ENCODE results near the gene DPP4. TPM values are rescaled to one million over a fixed set of nuclear protein-coding genes. Genes with fewer than 3 reads are reported as not detected.

Gene DPP4
- polyA plus RNA-seq, 2 donors, result 0.08 to 0.18 TPM

DNA sequence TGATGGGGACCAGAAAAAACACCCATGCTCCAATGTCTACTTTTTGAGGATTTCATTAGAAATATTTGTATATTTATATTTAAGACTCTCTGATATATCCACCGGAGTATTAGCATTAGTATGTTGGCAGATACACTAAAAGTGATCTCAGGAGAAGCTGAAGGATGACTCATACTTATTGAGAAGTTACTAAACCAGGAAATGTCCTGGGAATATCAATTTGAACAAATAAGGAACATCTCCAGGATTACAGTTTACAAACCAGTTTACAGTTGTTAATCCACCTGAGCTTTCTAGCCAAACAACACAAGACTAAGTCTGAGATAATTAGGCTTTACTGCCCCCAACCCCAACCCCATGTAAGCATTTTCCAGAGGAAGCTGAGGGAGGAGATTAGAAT is 16.1 kb upstream of the DPP4 start:
- 21 to 40% methylated on average over 1 of the region's 1 CpG for WGBS, 2 donors
- H3K36me3 ChIP-seq (ENCODE audit: control insufficient read depth in 2 of 2, insufficient read depth in 2 of 2, low read length in 1 of 2), result no peaks in the 10 kb centered on the region
- H3K9me3 ChIP-seq (ENCODE audit: control insufficient read depth in 2 of 2, insufficient read depth in 1 of 2, low read depth in 1 of 2, low read length in 1 of 2), result no peaks in the 10 kb centered on the region
- H3K4me1 ChIP-seq (ENCODE audit: control insufficient read depth in 2 of 2, insufficient read depth in 2 of 2, low read length in 1 of 2), result peaks cover 0 to 8% of the 10 kb centered on the region in 2 donors
- no peak overlapping the region for H3K4me3 ChIP-seq (ENCODE audit: low read depth in 1 of 2, low read length in 2 of 2)
- H3K27ac ChIP-seq (ENCODE audit: low read depth in 2 of 2, low read length in 1 of 2), result no peak overlapping the region
- H3K27me3 ChIP-seq (ENCODE audit: control insufficient read depth in 1 of 2, insufficient read depth in 2 of 2, low read length in 2 of 2), result no peaks in the 10 kb centered on the region

GRCh38 chr2:162086904-162087303 is 12.9 kb upstream of the DPP4 start:
- Histone ChIP-seq H3K36me3 (ENCODE audit: control insufficient read depth in 2 of 2, insufficient read depth in 2 of 2, low read length in 1 of 2) (no peaks in the 10 kb centered on the region), H3K4me3 (ENCODE audit: low read depth in 1 of 2, low read length in 2 of 2) (no peak overlapping the region), H3K4me1 (ENCODE audit: control insufficient read depth in 2 of 2, insufficient read depth in 2 of 2, low read length in 1 of 2) (peaks cover 0 to 5% of the 10 kb centered on the region in 2 donors), H3K27me3 (ENCODE audit: control insufficient read depth in 1 of 2, insufficient read depth in 2 of 2, low read length in 2 of 2) (no peaks in the 10 kb centered on the region), H3K9me3 (ENCODE audit: control insufficient read depth in 2 of 2, insufficient read depth in 1 of 2, low read depth in 1 of 2, low read length in 1 of 2) (no peaks in the 10 kb centered on the region), H3K27ac (ENCODE audit: low read depth in 2 of 2, low read length in 1 of 2) (no peak overlapping the region)
- WGBS, 2 donors, result 78 to 81% methylated on average over 2 of the region's 2 CpGs

GRCh38 chr2:162085090-162085891 is 11.3 kb upstream of the DPP4 start:
- Histone ChIP-seq H3K36me3 (ENCODE audit: control insufficient read depth in 2 of 2, insufficient read depth in 2 of 2, low read length in 1 of 2) (no peaks in the 10 kb centered on the region), H3K27ac (ENCODE audit: low read depth in 2 of 2, low read length in 1 of 2) (no peak overlapping the region), H3K27me3 (ENCODE audit: control insufficient read depth in 1 of 2, insufficient read depth in 2 of 2, low read length in 2 of 2) (no peaks in the 10 kb centered on the region), H3K4me1 (ENCODE audit: control insufficient read depth in 2 of 2, insufficient read depth in 2 of 2, low read length in 1 of 2) (peaks cover 0 to under 1% of the 10 kb centered on the region in 2 donors), H3K4me3 (ENCODE audit: low read depth in 1 of 2, low read length in 2 of 2) (no peak overlapping the region), H3K9me3 (ENCODE audit: control insufficient read depth in 2 of 2, insufficient read depth in 1 of 2, low read depth in 1 of 2, low read length in 1 of 2) (no peaks in the 10 kb centered on the region)
- 59 to 67% methylated on average over 3 of the region's 3 CpGs for WGBS, 2 donors

DNA sequence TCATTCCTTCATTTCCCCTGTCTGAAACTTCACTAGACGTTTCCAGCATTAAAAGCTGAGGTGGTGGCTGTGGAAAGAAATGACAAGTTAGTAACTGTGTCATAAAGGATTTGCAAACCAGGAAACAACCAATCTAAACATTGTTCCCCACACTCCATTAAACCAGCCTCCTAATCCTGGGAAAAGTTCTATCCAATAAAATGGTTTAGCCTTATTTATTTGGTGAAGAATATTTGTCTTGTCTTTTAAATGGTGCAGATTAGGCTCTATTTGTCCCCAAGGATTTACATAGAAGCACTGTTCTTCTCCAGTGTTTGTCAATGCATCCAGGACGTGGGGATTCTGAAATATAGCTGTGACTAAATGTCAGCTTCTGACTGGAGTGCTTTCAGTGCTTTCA is 10.5 kb upstream of the DPP4 start:
- no peak overlapping the region for H3K27ac ChIP-seq (ENCODE audit: low read depth in 2 of 2, low read length in 1 of 2)
- WGBS, 2 donors, result 44 to 53% methylated on average over 2 of the region's 2 CpGs

DNA sequence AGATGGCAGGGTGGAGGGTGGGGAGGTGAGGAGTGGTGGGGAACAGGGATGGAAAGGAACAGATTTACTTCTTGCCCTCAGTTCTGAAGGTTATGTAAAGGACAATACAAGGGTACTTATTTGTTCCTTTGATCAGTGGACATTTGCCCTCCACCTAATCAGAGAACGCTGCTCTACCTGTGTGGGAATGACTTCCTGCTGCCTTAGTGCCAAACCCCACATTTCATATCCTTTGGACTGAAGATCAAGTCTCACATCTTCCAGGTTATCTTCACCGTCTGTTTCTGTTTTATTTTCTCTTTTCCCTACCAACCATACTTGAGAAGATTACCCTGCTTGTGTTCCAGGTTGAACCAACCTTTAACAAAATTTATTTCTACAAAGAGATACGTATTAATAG is 8.7 kb upstream of the DPP4 start:
- no peak overlapping the region for H3K4me3 ChIP-seq (ENCODE audit: low read depth in 1 of 2, low read length in 2 of 2)
- 84 to 87% methylated on average over 3 of the region's 3 CpGs for WGBS, 2 donors
- peaks cover 2 to 7% of the 10 kb centered on the region in 2 donors for H3K9me3 ChIP-seq (ENCODE audit: control insufficient read depth in 2 of 2, insufficient read depth in 1 of 2, low read depth in 1 of 2, low read length in 1 of 2)
- no peaks in the 10 kb centered on the region for H3K4me1 ChIP-seq (ENCODE audit: control insufficient read depth in 2 of 2, insufficient read depth in 2 of 2, low read length in 1 of 2)
- H3K27ac ChIP-seq (ENCODE audit: low read depth in 2 of 2, low read length in 1 of 2), result no peak overlapping the region
- no peaks in the 10 kb centered on the region for H3K27me3 ChIP-seq (ENCODE audit: control insufficient read depth in 1 of 2, insufficient read depth in 2 of 2, low read length in 2 of 2)
- no peaks in the 10 kb centered on the region for H3K36me3 ChIP-seq (ENCODE audit: control insufficient read depth in 2 of 2, insufficient read depth in 2 of 2, low read length in 1 of 2)

More for the DNA sequence above, 10.5 kb upstream of the DPP4 start:
- no peaks in the 10 kb centered on the region for H3K27me3 ChIP-seq (ENCODE audit: control insufficient read depth in 1 of 2, insufficient read depth in 2 of 2, low read length in 2 of 2)
- no peaks in the 10 kb centered on the region for H3K36me3 ChIP-seq (ENCODE audit: control insufficient read depth in 2 of 2, insufficient read depth in 2 of 2, low read length in 1 of 2)
- no peaks in the 10 kb centered on the region for H3K9me3 ChIP-seq (ENCODE audit: control insufficient read depth in 2 of 2, insufficient read depth in 1 of 2, low read depth in 1 of 2, low read length in 1 of 2)
- H3K4me1 ChIP-seq (ENCODE audit: control insufficient read depth in 2 of 2, insufficient read depth in 2 of 2, low read length in 1 of 2), result no peaks in the 10 kb centered on the region
- H3K4me3 ChIP-seq (ENCODE audit: low read depth in 1 of 2, low read length in 2 of 2), result no peak overlapping the region

- H3K27me3 ChIP-seq (ENCODE audit: control insufficient read depth in 1 of 2, insufficient read depth in 2 of 2, low read length in 2 of 2), result no peaks in the 10 kb centered on the region
- H3K27ac ChIP-seq (ENCODE audit: low read depth in 2 of 2, low read length in 1 of 2), result no peak overlapping the region
- no peak overlapping the region for H3K4me3 ChIP-seq (ENCODE audit: low read depth in 1 of 2, low read length in 2 of 2)
- no peaks in the 10 kb centered on the region for H3K36me3 ChIP-seq (ENCODE audit: control insufficient read depth in 2 of 2, insufficient read depth in 2 of 2, low read length in 1 of 2)
- H3K4me1 ChIP-seq (ENCODE audit: control insufficient read depth in 2 of 2, insufficient read depth in 2 of 2, low read length in 1 of 2), result no peaks in the 10 kb centered on the region
- H3K9me3 ChIP-seq (ENCODE audit: control insufficient read depth in 2 of 2, insufficient read depth in 1 of 2, low read depth in 1 of 2, low read length in 1 of 2), result peaks cover 2 to 7% of the 10 kb centered on the region in 2 donors
- 53 to 67% methylated on average over 1 of the region's 1 CpG for WGBS, 2 donors
These were observed 8.0 kb upstream of the DPP4 start for GRCh38 chr2:162082036-162082435.

- WGBS, 2 donors, result 62 to 76% methylated on average over 2 of the region's 2 CpGs
- Histone ChIP-seq H3K27me3 (ENCODE audit: control insufficient read depth in 1 of 2, insufficient read depth in 2 of 2, low read length in 2 of 2) (no peaks in the 10 kb centered on the region), H3K27ac (ENCODE audit: low read depth in 2 of 2, low read length in 1 of 2) (no peak overlapping the region), H3K36me3 (ENCODE audit: control insufficient read depth in 2 of 2, insufficient read depth in 2 of 2, low read length in 1 of 2) (no peaks in the 10 kb centered on the region), H3K4me1 (ENCODE audit: control insufficient read depth in 2 of 2, insufficient read depth in 2 of 2, low read length in 1 of 2) (no peaks in the 10 kb centered on the region), H3K4me3 (ENCODE audit: low read depth in 1 of 2, low read length in 2 of 2) (no peak overlapping the region), H3K9me3 (ENCODE audit: control insufficient read depth in 2 of 2, insufficient read depth in 1 of 2, low read depth in 1 of 2, low read length in 1 of 2) (peaks cover 2 to 7% of the 10 kb centered on the region in 2 donors)
These were observed 5.5 kb upstream of the DPP4 start for GRCh38 chr2:162079514-162079913.

DNA sequence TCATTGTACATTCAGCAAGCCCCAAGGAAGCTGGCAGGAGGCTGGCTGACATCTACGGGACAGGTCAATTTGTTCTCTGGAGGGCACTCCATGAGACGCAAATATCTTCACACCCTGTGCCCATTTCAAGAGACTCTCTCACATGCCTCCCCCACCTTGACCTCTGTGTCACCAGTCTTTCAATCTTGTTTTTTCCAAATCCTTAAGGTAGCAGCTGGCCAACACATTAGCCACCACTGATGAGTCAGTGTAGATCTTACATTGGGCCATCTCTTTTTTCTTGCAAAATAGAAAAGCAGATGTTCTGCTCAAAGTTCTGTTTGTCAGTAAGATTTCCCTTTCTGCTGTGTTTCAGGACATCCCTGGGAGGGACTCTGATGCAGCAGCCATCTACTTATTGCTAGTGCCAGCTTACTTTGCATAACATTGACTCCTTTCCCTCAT is 1.7 kb upstream of the DPP4 start:
- Histone ChIP-seq H3K27ac (ENCODE audit: low read depth in 2 of 2, low read length in 1 of 2) (no peak overlapping the region), H3K4me1 (ENCODE audit: control insufficient read depth in 2 of 2, insufficient read depth in 2 of 2, low read length in 1 of 2) (peaks cover 4 to 5% of the 10 kb centered on the region in 2 donors)
- 93 to 96% methylated on average over 2 of the region's 2 CpGs for WGBS, 2 donors

DNA sequence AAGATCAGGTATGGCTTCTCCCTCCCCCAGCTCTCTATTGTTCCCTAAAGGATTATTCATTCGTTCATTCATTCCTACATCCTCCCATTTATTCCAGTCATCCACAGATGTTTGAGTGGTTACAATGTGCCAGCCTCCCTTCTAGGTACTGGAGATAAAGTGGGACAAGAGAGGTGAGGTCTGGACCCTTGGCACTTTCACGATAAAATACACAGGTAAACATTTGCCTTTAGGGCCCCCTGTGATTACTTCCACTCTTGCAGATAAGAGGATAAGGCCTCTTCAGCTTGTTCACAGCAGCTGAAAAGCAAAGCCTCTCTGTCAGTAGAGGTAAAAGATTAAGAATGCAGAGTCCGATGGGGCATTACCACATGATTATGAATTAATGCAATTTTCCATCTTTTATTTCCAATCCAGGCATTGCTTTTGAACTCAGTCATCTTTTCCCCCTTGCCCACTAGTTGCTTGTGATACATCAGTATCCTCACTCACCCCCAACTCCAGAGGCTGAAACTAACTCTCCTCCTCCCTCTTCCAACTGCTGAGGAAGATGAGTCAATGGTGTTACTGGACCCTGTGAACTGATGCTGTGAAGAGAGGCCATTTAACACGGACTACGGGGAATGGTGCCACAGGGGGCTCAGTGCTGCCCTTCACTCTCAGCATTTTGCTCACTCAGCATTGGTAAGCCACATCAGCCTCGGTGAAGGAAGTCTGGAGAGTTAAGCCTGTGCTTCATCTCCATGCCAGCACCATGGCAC is 1.1 kb upstream of the DPP4 start:
- no peak overlapping the region for H3K27ac ChIP-seq (ENCODE audit: low read depth in 2 of 2, low read length in 1 of 2)

More for the DNA sequence above, 1.7 kb upstream of the DPP4 start:
- H3K36me3 ChIP-seq (ENCODE audit: control insufficient read depth in 2 of 2, insufficient read depth in 2 of 2, low read length in 1 of 2), result no peaks in the 10 kb centered on the region
- H3K9me3 ChIP-seq (ENCODE audit: control insufficient read depth in 2 of 2, insufficient read depth in 1 of 2, low read depth in 1 of 2, low read length in 1 of 2), result peaks cover 2 to 7% of the 10 kb centered on the region in 2 donors
- no peaks in the 10 kb centered on the region for H3K27me3 ChIP-seq (ENCODE audit: control insufficient read depth in 1 of 2, insufficient read depth in 2 of 2, low read length in 2 of 2)
- no peak overlapping the region for H3K4me3 ChIP-seq (ENCODE audit: low read depth in 1 of 2, low read length in 2 of 2)

More for the DNA sequence above, 1.1 kb upstream of the DPP4 start:
- H3K27me3 ChIP-seq (ENCODE audit: control insufficient read depth in 1 of 2, insufficient read depth in 2 of 2, low read length in 2 of 2), result no peaks in the 10 kb centered on the region
- H3K9me3 ChIP-seq (ENCODE audit: control insufficient read depth in 2 of 2, insufficient read depth in 1 of 2, low read depth in 1 of 2, low read length in 1 of 2), result peaks cover 2 to 7% of the 10 kb centered on the region in 2 donors
- H3K36me3 ChIP-seq (ENCODE audit: control insufficient read depth in 2 of 2, insufficient read depth in 2 of 2, low read length in 1 of 2), result no peaks in the 10 kb centered on the region
- no peak overlapping the region for H3K4me3 ChIP-seq (ENCODE audit: low read depth in 1 of 2, low read length in 2 of 2)
- peaks cover 4 to 5% of the 10 kb centered on the region in 2 donors for H3K4me1 ChIP-seq (ENCODE audit: control insufficient read depth in 2 of 2, insufficient read depth in 2 of 2, low read length in 1 of 2)
- 72 to 79% methylated on average over 6 of the region's 6 CpGs for WGBS, 2 donors
